Measurements from ENCODE around the gene NPM1.

- TF ChIP-seq, protein P1, sequence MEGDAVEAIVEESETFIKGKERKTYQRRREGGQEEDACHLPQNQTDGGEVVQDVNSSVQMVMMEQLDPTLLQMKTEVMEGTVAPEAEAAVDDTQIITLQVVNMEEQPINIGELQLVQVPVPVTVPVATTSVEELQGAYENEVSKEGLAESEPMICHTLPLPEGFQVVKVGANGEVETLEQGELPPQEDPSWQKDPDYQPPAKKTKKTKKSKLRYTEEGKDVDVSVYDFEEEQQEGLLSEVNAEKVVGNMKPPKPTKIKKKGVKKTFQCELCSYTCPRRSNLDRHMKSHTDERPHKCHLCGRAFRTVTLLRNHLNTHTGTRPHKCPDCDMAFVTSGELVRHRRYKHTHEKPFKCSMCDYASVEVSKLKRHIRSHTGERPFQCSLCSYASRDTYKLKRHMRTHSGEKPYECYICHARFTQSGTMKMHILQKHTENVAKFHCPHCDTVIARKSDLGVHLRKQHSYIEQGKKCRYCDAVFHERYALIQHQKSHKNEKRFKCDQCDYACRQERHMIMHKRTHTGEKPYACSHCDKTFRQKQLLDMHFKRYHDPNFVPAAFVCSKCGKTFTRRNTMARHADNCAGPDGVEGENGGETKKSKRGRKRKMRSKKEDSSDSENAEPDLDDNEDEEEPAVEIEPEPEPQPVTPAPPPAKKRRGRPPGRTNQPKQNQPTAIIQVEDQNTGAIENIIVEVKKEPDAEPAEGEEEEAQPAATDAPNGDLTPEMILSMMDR (IDR thresholded peaks at IDR 0.05) = no peak
- no peak for TF ChIP-seq POLR2A (IDR thresholded peaks at IDR 0.05)
Observed at GRCh38 chr5:171419688-171420430, 32.2 kb downstream of the NPM1 start.
